Placental pericyte (primary cell): ENCODE measurements around the gene ENTPD5. TPM values are rescaled to one million over a fixed set of nuclear protein-coding genes. Genes with fewer than 3 reads are reported as not detected.

ENCODE experiments used
- small RNA-seq: library from RNA; depleted of rRNA; stranded (forward); fragments of <200 nt; gene quantifications from one replicate; pipeline ENCODE3, GENCODE V24; 2012; ENCODE audit warnings: low replicate concordance
- total RNA-seq: library from RNA; depleted of rRNA; stranded (reverse); fragments of >200 nt; gene quantifications from 2 replicates; pipeline ENCODE4 v1.2.3, GENCODE V29; 2012

The ENTPD5 gene
- total RNA-seq: 12.7 and 13.5 TPM in 2 replicates

GRCh38 chr14:74018586-74019407 is at the start of gene ENTPD5, which contains the start of gene BBOF1:
ENTPD5 (minus strand) TSS chr14:74019288; CDS start chr14:73988102, 31,186 bp downstream.
BBOF1 (plus strand) TSS chr14:74019349; CDS start chr14:74019479, 130 bp downstream.

GRCh38 chr14:73949752-73950734 is 69.0 kb downstream of the ENTPD5 start, which contains the start of the genes COQ6 and FAM161B:
COQ6 (plus strand) TSS chr14:73950302; CDS start chr14:73950333, 31 bp downstream.
FAM161B (minus strand) TSS chr14:73950094; CDS start chr14:73950026, 68 bp downstream.

Small RNA genes lying within 50 kb of the gene (small RNA-seq; reads per million reads assigned to genes)
- gene AC005480.2: not detected

Other genes starting within 250 kb of the ENTPD5 start
- 3.1 and 4.3 TPM in 2 replicates for gene PTGR2, start 167.5 kb downstream of the ENTPD5 start, total RNA-seq
- 83.4 and 86.3 TPM in 2 replicates for gene ZNF410, start 132.4 kb downstream of the ENTPD5 start, total RNA-seq
- gene FAM161B, start 69.2 kb downstream of the ENTPD5 start, total RNA-seq: 3.3 and 3.7 TPM in 2 replicates
- gene COQ6, start 69.0 kb downstream of the ENTPD5 start, total RNA-seq: 14.0 and 25.9 TPM in 2 replicates
- 5.9 and 8.5 TPM in 2 replicates for gene BBOF1, start 61 bp upstream of the ENTPD5 start, total RNA-seq
- gene ALDH6A1, start 65.2 kb upstream of the ENTPD5 start, total RNA-seq: 12.7 and 92.1 TPM in 2 replicates
- gene LIN52, start 65.7 kb upstream of the ENTPD5 start, total RNA-seq: 11.3 and 13.1 TPM in 2 replicates
- not detected in 2 replicates for gene VSX2, start 220.2 kb upstream of the ENTPD5 start, total RNA-seq